HepG2 (cell line): Measurements from ENCODE around the gene CD70. TPM values are rescaled to one million over a fixed set of nuclear protein-coding genes. Genes with fewer than 3 reads are reported as not detected.

Experiments
- ATAC-seq: fragments of 200-7000 bp; cut with Tn5 transposase; 3 replicates; pipeline ENCODE4 v1.9.1; 2020; ENCODE audit warnings: mild to moderate bottlenecking, moderate library complexity
- BruUV-seq: library from RNA; stranded (reverse); fragments of 400-500 nt; replicated peaks from 2 replicates; lab custom pipeline; 2021; lab: Mats Ljungman, UMichigan
- CTCF ChIA-PET: fragments of 300-600 bp; formaldehyde crosslinking; extraction: SDS; loops from one replicate; lab custom pipeline; 2021; ENCODE audit warnings: low total read pairs, inconsistent platforms, low intra/inter-chr PET ratio; lab: Yijun Ruan, JAX
- POLR2A ChIA-PET: fragments of 350-600 bp; sonication (Branson Sonifier 250); formaldehyde crosslinking; loops from one replicate; lab custom pipeline; 2020; ENCODE audit warnings: antibody characterized with exemption, inconsistent platforms; lab: Yijun Ruan, JAX
- DNase-seq: peaks from one replicate; pipeline ENCODE4 v3.0.0-alpha.2; 2015; ENCODE audit warnings: low spot score
- FAIRE-seq: peaks from 3 replicates; lab custom pipeline; 2011; peaks lifted over from hg19 to GRCh38; lab: Jason Lieb, UNC
- H2AFZ ChIP-seq: one replicate; pipeline ENCODE4 v1.6.1; 2011; ENCODE audit warnings: low read length, inconsistent platforms
- H3K27ac ChIP-seq: fragments of 300-600 bp; 3 replicates; pipeline ENCODE4 v1.8.0; 2011; ENCODE audit warnings: mixed run types, mild to moderate bottlenecking, mixed read lengths, low read length, inconsistent platforms; ENCODE audit not compliant: insufficient read depth; ENCODE audit errors: extremely low read length
- H3K27me3 ChIP-seq, 2 experiments: fragments of 200-600 bp in 1 of 2; 2 replicates in 1 of 2; 3 replicates in 1 of 2; pipeline versions ENCODE4 v1.6.0 to v1.8.0; 2011; ENCODE audit warnings: low read length in 2 of 2, mild to moderate bottlenecking in 2 of 2, moderate library complexity in 2 of 2, inconsistent platforms in 1 of 2; ENCODE audit not compliant: insufficient read depth in 2 of 2, control insufficient read depth in 1 of 2
- H3K36me3 ChIP-seq, 2 experiments: fragments of 200-600 bp in 1 of 2; replicated peaks in 1 of 2; 2 replicates in 1 of 2; 3 replicates in 1 of 2; pipeline versions ENCODE4 v1.5.1 to v1.8.0; 2011; ENCODE audit warnings: low read length in 2 of 2, inconsistent platforms in 1 of 2; ENCODE audit not compliant: insufficient read depth in 2 of 2, control insufficient read depth in 1 of 2
- H3K4me1 ChIP-seq: 2 replicates; pipeline ENCODE4 v1.5.1; 2012; ENCODE audit warnings: low read length, inconsistent platforms; ENCODE audit not compliant: insufficient read depth
- H3K4me2 ChIP-seq: 2 replicates; pipeline ENCODE4 v1.6.0; 2011; ENCODE audit warnings: low read depth, low read length, inconsistent platforms
- H3K4me3 ChIP-seq, 3 experiments: fragments of 200-600 bp in 1 of 3; sonication (generic), shearing (Covaris generic) in 1 of 3; replicated peaks in 1 of 3; 2 replicates each; pipeline ENCODE4 v1.5.1; 2011 to 2016; ENCODE audit warnings: low read length in 3 of 3, inconsistent platforms in 2 of 3, low read depth in 2 of 3, mild to moderate bottlenecking in 2 of 3, control low read depth in 1 of 3, mixed read lengths in 1 of 3; ENCODE audit not compliant: insufficient read depth in 1 of 3
- H3K79me2 ChIP-seq: one replicate; pipeline ENCODE4 v1.6.1; 2011; ENCODE audit warnings: low read length, inconsistent platforms; ENCODE audit not compliant: insufficient read depth
- H3K9ac ChIP-seq: 2 replicates; pipeline ENCODE4 v1.6.0; 2011; ENCODE audit warnings: mild to moderate bottlenecking, low read depth, low read length, inconsistent platforms; ENCODE audit not compliant: insufficient read depth
- H3K9me3 ChIP-seq: 2 replicates; pipeline ENCODE4 v1.5.1; 2012; ENCODE audit warnings: mild to moderate bottlenecking, low read length
- H4K20me1 ChIP-seq: 2 replicates; pipeline ENCODE4 v1.6.0; 2011; ENCODE audit warnings: inconsistent platforms, mild to moderate bottlenecking, low read length, moderate library complexity; ENCODE audit not compliant: insufficient read depth
- ARHGAP35 ChIP-seq: sonication (generic); formaldehyde crosslinking; IDR thresholded peaks from 2 replicates; pipeline ENCODE4 v1.9.0; 2022; ENCODE audit warnings: mild to moderate bottlenecking, inconsistent platforms, moderate library complexity, missing genetic modification reagents, borderline replicate concordance
- RARG ChIP-seq: sonication (generic); formaldehyde crosslinking; IDR thresholded peaks from 2 replicates; pipeline ENCODE4 v1.4.0; 2020; ENCODE audit warnings: low read depth, mild to moderate bottlenecking, missing genetic modification reagents
- RBAK ChIP-seq: sonication (generic); formaldehyde crosslinking; IDR thresholded peaks from 2 replicates; pipeline ENCODE4 v1.5.1; 2020; ENCODE audit warnings: mild to moderate bottlenecking, missing genetic modification reagents
- ZBTB21 ChIP-seq: sonication (generic); formaldehyde crosslinking; IDR thresholded peaks from 2 replicates; pipeline ENCODE4 v1.4.0; 2020; ENCODE audit warnings: missing genetic modification reagents
- ZNF281 ChIP-seq: sonication (generic); formaldehyde crosslinking; IDR thresholded peaks from 2 replicates; pipeline ENCODE4 v1.4.0; 2020; ENCODE audit warnings: missing genetic modification reagents, borderline replicate concordance
- ZNF503 ChIP-seq: sonication (generic); formaldehyde crosslinking; IDR thresholded peaks from 2 replicates; pipeline ENCODE4 v1.4.0; 2020; ENCODE audit warnings: missing genetic modification reagents
- ZNF564 ChIP-seq: sonication (generic); formaldehyde crosslinking; IDR thresholded peaks from 2 replicates; pipeline ENCODE4 v1.8.1; 2023; ENCODE audit warnings: mild to moderate bottlenecking, missing genetic modification reagents
- ZNF710 ChIP-seq: sonication (generic); formaldehyde crosslinking; IDR thresholded peaks from 2 replicates; pipeline ENCODE4 v1.5.0; 2020; ENCODE audit warnings: mild to moderate bottlenecking, missing genetic modification reagents, borderline replicate concordance
- ZNF83 ChIP-seq: sonication (generic); formaldehyde crosslinking; IDR thresholded peaks from 2 replicates; pipeline ENCODE4 v1.4.0; 2020; ENCODE audit warnings: missing genetic modification reagents, mild to moderate bottlenecking, borderline replicate concordance
- ZNF850 ChIP-seq: sonication (generic); formaldehyde crosslinking; conservative IDR thresholded peaks from 2 replicates; pipeline ENCODE4 v1.9.0; 2021; ENCODE audit warnings: mild to moderate bottlenecking, missing genetic modification reagents
- WGBS: methylation state at CpG from one replicate; pipeline ENCODE4 v1.1.6; 2017; ENCODE audit warnings: low lambda C conversion rate; 5-methylcytosine and 5-hydroxymethylcytosine counted together
- in situ Hi-C: cut with HindIII; loops from 2 replicates; pipeline ENCODE4 v1.10.0; 2017; ENCODE audit warnings: low pct_unique_long_range_greater_than_20kb; ENCODE audit not compliant: extremely low pct_ligation_motif_present
- intact Hi-C: fragments of 100-400 bp; cut with micrococcal nuclease; formaldehyde crosslinking; loops from one replicate; pipeline ENCODE4 v1.10.0; 2022; ENCODE audit not compliant: unreplicated experiment
- polyA plus RNA-seq, 8 experiments: library from polyadenylated mRNA; depleted of rRNA in 3 of 8; stranded (reverse) in 7 of 8; unstranded in 1 of 8; fragments of >200 nt; fragmentation: Illumina TruSeq in 4 of 8; extraction: Trizol in 4 of 8; gene quantifications; 2 replicates each; pipeline versions ENCODE4 v1.2.1 to v1.2.3, GENCODE V29; 2011 to 2016; ENCODE audit warnings: low read depth in 4 of 8, missing spikeins in 1 of 8, mixed read lengths in 1 of 8; ENCODE audit not compliant: insufficient read depth in 1 of 8
- total RNA-seq, 5 experiments: library from RNA; depleted of rRNA; stranded (reverse); fragments of >200 nt; fragmentation: Illumina TruSeq; extraction: Trizol; gene quantifications; 2 replicates each; pipeline ENCODE4 v1.2.3, GENCODE V29; 2016; ENCODE audit warnings: low read depth in 1 of 5
- TF ChIP-seq, protein P1 (sequence below): sonication (generic); formaldehyde crosslinking; IDR thresholded peaks from 2 replicates; pipeline ENCODE4 v1.4.0; 2020; ENCODE audit warnings: mild to moderate bottlenecking, low read depth, missing genetic modification reagents
- TF ChIP-seq, protein P2 (sequence below): sonication (generic); formaldehyde crosslinking; IDR thresholded peaks from 2 replicates; pipeline ENCODE4 v1.4.0; 2020; ENCODE audit warnings: missing genetic modification reagents
- TF ChIP-seq, protein P3 (sequence below): IDR thresholded peaks from 2 replicates; pipeline ENCODE4 v1.6.1; 2016; ENCODE audit warnings: mild to moderate bottlenecking

Gene CD70
- total and polyA plus RNA-seq, 2 of the 13 experiments (the other 11 are each of a cell fraction or from before 2014, with no cell fraction given) = 0.13 TPM; not detected in 1

DNA sequence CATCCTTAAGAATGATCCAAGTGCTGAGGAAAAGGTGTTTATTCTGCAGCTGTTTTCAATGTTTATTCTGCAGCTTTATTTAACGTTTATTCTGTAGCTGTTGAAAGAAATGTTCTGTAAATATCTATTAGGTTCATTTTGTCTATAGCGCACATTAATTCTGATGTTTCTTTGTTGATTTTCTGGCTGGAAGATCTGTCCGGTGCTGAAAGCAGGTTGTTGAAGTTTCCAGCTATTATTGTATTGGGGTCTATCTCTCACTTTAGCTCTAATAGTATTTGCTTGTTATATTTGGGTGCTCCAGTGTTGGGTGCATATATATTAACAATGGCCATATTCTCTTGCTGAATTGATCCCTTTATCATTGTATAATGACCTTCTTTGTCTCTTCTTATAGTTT lies 20.2 kb downstream of the CD70 start:
- no peaks in the 10 kb centered on the region for H3K79me2 ChIP-seq
- intact Hi-C loops = no loop called here
- no peak overlapping the region for H3K4me3 ChIP-seq
- in situ Hi-C loops = no loop called here
- DNase-seq (no peak), FAIRE-seq (no peak), ATAC-seq (no peak)
- H3K4me2 ChIP-seq = no peak overlapping the region
- no peaks in the 10 kb centered on the region for H3K36me3 ChIP-seq
- no peak overlapping the region for H3K27ac ChIP-seq
- H3K9ac ChIP-seq = no peak overlapping the region
- peaks cover 0 to 16% of the 10 kb centered on the region in 2 experiments; a peak in 2 of 5 replicates for H3K27me3 ChIP-seq
- BruUV-seq = no TSS peak
- WGBS = 35% methylated on average over 3 of the region's 3 CpGs
- peaks cover 24% of the 10 kb centered on the region for H3K9me3 ChIP-seq
- no peaks in the 10 kb centered on the region for H4K20me1 ChIP-seq
- H3K4me1 ChIP-seq = no peaks in the 10 kb centered on the region
- ChIA-PET POLR2A (no interaction called here), CTCF (no interaction called here)
- H2AFZ ChIP-seq = no peak overlapping the region
- TF ChIP-seq ZBTB21 (CRISPR knock-in tag) (no peak), ZNF503 (no peak), RARG (CRISPR knock-in tag) (no peak), ZNF710 (CRISPR knock-in tag) (no peak), ARHGAP35 (no peak), ZNF83 (CRISPR knock-in tag) (no peak), ZNF850 (CRISPR knock-in tag) (no peak), ZNF564 (no peak), RBAK (CRISPR knock-in tag) (no peak), ZNF281 (CRISPR knock-in tag) (no peak)
- TF ChIP-seq, protein P1, sequence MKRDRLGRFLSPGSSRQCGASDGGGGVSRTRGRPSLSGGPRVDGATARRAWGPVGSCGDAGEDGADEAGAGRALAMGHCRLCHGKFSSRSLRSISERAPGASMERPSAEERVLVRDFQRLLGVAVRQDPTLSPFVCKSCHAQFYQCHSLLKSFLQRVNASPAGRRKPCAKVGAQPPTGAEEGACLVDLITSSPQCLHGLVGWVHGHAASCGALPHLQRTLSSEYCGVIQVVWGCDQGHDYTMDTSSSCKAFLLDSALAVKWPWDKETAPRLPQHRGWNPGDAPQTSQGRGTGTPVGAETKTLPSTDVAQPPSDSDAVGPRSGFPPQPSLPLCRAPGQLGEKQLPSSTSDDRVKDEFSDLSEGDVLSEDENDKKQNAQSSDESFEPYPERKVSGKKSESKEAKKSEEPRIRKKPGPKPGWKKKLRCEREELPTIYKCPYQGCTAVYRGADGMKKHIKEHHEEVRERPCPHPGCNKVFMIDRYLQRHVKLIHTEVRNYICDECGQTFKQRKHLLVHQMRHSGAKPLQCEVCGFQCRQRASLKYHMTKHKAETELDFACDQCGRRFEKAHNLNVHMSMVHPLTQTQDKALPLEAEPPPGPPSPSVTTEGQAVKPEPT (CRISPR knock-in tag) = no peak
- TF ChIP-seq, protein P2, sequence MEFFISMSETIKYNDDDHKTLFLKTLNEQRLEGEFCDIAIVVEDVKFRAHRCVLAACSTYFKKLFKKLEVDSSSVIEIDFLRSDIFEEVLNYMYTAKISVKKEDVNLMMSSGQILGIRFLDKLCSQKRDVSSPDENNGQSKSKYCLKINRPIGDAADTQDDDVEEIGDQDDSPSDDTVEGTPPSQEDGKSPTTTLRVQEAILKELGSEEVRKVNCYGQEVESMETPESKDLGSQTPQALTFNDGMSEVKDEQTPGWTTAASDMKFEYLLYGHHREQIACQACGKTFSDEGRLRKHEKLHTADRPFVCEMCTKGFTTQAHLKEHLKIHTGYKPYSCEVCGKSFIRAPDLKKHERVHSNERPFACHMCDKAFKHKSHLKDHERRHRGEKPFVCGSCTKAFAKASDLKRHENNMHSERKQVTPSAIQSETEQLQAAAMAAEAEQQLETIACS (CRISPR knock-in tag) = no peak
- TF ChIP-seq, protein P3, sequence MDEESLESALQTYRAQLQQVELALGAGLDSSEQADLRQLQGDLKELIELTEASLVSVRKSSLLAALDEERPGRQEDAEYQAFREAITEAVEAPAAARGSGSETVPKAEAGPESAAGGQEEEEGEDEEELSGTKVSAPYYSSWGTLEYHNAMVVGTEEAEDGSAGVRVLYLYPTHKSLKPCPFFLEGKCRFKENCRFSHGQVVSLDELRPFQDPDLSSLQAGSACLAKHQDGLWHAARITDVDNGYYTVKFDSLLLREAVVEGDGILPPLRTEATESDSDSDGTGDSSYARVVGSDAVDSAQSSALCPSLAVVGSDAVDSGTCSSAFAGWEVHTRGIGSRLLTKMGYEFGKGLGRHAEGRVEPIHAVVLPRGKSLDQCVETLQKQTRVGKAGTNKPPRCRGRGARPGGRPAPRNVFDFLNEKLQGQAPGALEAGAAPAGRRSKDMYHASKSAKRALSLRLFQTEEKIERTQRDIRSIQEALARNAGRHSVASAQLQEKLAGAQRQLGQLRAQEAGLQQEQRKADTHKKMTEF (CRISPR knock-in tag) = no peak
